SH-SY5Y (cell line): ENCODE data around the gene ROBO2.

Source experiments
- GATA2 ChIP-seq: IDR thresholded peaks from 2 replicates; pipeline ENCODE4 v1.6.1; 2011; ENCODE audit warnings: mild to moderate bottlenecking, low read depth, low read length
- GATA3 ChIP-seq: IDR thresholded peaks from 2 replicates; pipeline ENCODE4 v1.6.1; 2011; ENCODE audit warnings: low read depth, mild to moderate bottlenecking, low read length, moderate library complexity

DNA sequence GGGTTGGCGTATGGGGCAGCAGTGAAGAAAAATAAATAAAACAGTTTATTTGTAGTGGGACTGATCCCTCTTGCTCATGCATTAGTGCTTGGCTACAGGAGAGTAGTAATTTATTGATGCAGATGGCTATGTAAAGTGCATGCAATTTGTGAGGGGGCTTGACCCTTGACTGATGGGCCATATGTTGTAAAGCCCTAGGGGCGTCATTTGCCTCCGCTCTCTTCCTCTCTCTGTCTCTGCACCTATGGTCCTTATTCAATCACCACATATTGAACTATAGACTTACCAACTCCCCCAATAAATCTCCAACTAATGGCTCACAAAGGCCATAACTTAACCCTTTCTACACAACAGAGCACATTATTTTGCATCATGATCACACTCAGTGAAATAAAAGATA is 227.7 kb downstream of the ROBO2 start:
- TF ChIP-seq GATA3 (no peak), GATA2 (no peak)
